OCI-LY1 (cell line): ENCODE data around the gene RTP1.

Source experiments
- CTCF ChIP-seq: fragments of 200-600 bp; sonication (generic), shearing (Covaris generic); IDR thresholded peaks from 2 replicates; pipeline ENCODE4 v1.5.1; 2017; ENCODE audit warnings: mild to moderate bottlenecking, antibody characterized with exemption, low read length, moderate library complexity, mixed read lengths
- EZH2 ChIP-seq: fragments of 200-600 bp; sonication (generic), shearing (Covaris generic); IDR thresholded peaks from 2 replicates; pipeline ENCODE4 v1.8.0; 2017; ENCODE audit warnings: borderline replicate concordance, mixed run types, mild to moderate bottlenecking, antibody characterized with exemption, low read length, moderate library complexity, mixed read lengths

- TF ChIP-seq CTCF: no peak
- no peak for TF ChIP-seq EZH2
These were observed 10.3 kb downstream of the RTP1 start for GRCh38 chr3:187207624-187208023.
